Measurements from ENCODE around the gene MAP3K9. TPM values are rescaled to one million over a fixed set of nuclear protein-coding genes. Genes with fewer than 3 reads are reported as not detected.

Gene MAP3K9
- total RNA-seq, 1 donor from 2014 or later = 3.0 TPM

- no peak overlapping the region for H3K27ac Mint-ChIP-seq (ENCODE audit: unreplicated experiment)
- H3K36me3 Mint-ChIP-seq (ENCODE audit: low read depth) = peaks cover 2% of the 10 kb centered on the region
- peaks cover 8% of the 10 kb centered on the region for H3K4me1 Mint-ChIP-seq (ENCODE audit: low read depth)
- no peaks in the 10 kb centered on the region for H3K9me3 Mint-ChIP-seq (ENCODE audit: low read depth)
- H3K27me3 Mint-ChIP-seq (ENCODE audit: low read depth) = no peaks in the 10 kb centered on the region
- DNase-seq (ENCODE audit: low spot score) = no peak
- no peak overlapping the region for H3K4me3 Mint-ChIP-seq (ENCODE audit: unreplicated experiment)
- TF ChIP-seq CTCF (IDR thresholded peaks at IDR 0.05) = no peak
Measured at GRCh38 chr14:70726651-70727375, 82.5 kb downstream of the MAP3K9 start.

- no peaks in the 10 kb centered on the region for H3K36me3 Mint-ChIP-seq (ENCODE audit: low read depth)
- H3K4me3 Mint-ChIP-seq (ENCODE audit: unreplicated experiment) = no peak overlapping the region
- no peak for DNase-seq (ENCODE audit: low spot score)
- no peak for TF ChIP-seq CTCF (IDR thresholded peaks at IDR 0.05)
- H3K27ac Mint-ChIP-seq (ENCODE audit: unreplicated experiment) = no peak overlapping the region
- H3K4me1 Mint-ChIP-seq (ENCODE audit: low read depth) = peaks cover 8% of the 10 kb centered on the region
- H3K9me3 Mint-ChIP-seq (ENCODE audit: low read depth) = no peaks in the 10 kb centered on the region
- no peaks in the 10 kb centered on the region for H3K27me3 Mint-ChIP-seq (ENCODE audit: low read depth)
Measured at GRCh38 chr14:70724944-70725343, 84.4 kb downstream of the MAP3K9 start.

GRCh38 chr14:70724110-70724509 lies 85.2 kb downstream of the MAP3K9 start:
- no peak for DNase-seq (ENCODE audit: low spot score)
- Mint-ChIP-seq H3K27me3 (ENCODE audit: low read depth) (no peaks in the 10 kb centered on the region), H3K4me1 (ENCODE audit: low read depth) (peaks cover 8% of the 10 kb centered on the region), H3K9me3 (ENCODE audit: low read depth) (no peaks in the 10 kb centered on the region), H3K4me3 (ENCODE audit: unreplicated experiment) (no peak overlapping the region), H3K27ac (ENCODE audit: unreplicated experiment) (no peak overlapping the region), H3K36me3 (ENCODE audit: low read depth) (no peaks in the 10 kb centered on the region)
- no peak for TF ChIP-seq CTCF (IDR thresholded peaks at IDR 0.05)

- Mint-ChIP-seq H3K36me3 (ENCODE audit: low read depth) (no peaks in the 10 kb centered on the region), H3K4me3 (ENCODE audit: unreplicated experiment) (no peak overlapping the region), H3K4me1 (ENCODE audit: low read depth) (peaks cover 8% of the 10 kb centered on the region), H3K9me3 (ENCODE audit: low read depth) (no peaks in the 10 kb centered on the region), H3K27ac (ENCODE audit: unreplicated experiment) (no peak overlapping the region), H3K27me3 (ENCODE audit: low read depth) (no peaks in the 10 kb centered on the region)
- TF ChIP-seq CTCF (IDR thresholded peaks at IDR 0.05) = no peak
- DNase-seq (ENCODE audit: low spot score) = no peak
Measured at GRCh38 chr14:70723276-70723675, 86.0 kb downstream of the MAP3K9 start.

- Mint-ChIP-seq H3K9me3 (ENCODE audit: low read depth) (no peaks in the 10 kb centered on the region), H3K4me3 (ENCODE audit: unreplicated experiment) (no peak overlapping the region), H3K4me1 (ENCODE audit: low read depth) (peaks cover 8% of the 10 kb centered on the region), H3K27me3 (ENCODE audit: low read depth) (no peaks in the 10 kb centered on the region), H3K36me3 (ENCODE audit: low read depth) (no peaks in the 10 kb centered on the region), H3K27ac (ENCODE audit: unreplicated experiment) (no peak overlapping the region)
- DNase-seq (ENCODE audit: low spot score) = no peak
- TF ChIP-seq CTCF (IDR thresholded peaks at IDR 0.05) = no peak
Measured at GRCh38 chr14:70722418-70722817, 86.9 kb downstream of the MAP3K9 start.
